ENCODE results near the gene TSPAN33.

TSPAN33 gene

DNA sequence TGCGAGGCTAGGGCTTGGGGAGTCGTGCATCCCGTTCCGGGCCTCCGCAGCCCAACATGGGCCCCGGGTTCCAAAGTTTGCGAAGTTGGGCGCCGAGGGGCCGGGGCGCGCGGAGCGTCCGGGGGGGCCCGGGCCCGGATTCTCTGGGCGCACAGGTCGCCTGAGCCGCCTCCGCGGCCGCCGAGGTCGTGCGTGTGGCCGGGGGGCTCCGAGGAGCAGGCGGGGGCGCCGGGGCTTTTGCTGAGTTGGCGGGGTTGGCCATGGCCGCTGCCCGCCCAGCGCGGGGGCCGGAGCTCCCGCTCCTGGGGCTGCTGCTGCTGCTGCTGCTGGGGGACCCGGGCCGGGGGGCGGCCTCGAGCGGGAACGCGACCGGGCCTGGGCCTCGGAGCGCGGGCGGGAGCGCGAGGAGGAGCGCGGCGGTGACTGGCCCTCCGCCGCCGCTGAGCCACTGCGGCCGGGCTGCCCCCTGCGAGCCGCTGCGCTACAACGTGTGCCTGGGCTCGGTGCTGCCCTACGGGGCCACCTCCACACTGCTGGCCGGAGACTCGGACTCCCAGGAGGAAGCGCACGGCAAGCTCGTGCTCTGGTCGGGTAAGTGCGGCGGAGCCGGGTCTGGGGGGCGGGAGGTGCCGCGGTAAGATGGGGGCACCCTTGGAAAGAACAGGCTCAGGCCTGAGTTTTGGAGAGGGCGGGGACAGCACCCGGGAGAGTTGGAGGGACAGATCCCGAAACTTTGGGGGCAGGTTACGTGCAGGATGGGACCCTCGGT is 44.6 kb downstream of the TSPAN33 start:
- H3K4me3 ChIP-seq (ENCODE audit: low read depth, low read length): peak overlapping the region; percentile 51
- no peak for TF ChIP-seq CTCF (IDR thresholded peaks at IDR 0.05; ENCODE audit: low read depth, low read length)

GRCh38 chr7:129189661-129190310 is 45.3 kb downstream of the TSPAN33 start:
- peak overlapping the region; percentile 51 for H3K4me3 ChIP-seq (ENCODE audit: low read depth, low read length)
- no peak for TF ChIP-seq CTCF (IDR thresholded peaks at IDR 0.05; ENCODE audit: low read depth, low read length)

DNA sequence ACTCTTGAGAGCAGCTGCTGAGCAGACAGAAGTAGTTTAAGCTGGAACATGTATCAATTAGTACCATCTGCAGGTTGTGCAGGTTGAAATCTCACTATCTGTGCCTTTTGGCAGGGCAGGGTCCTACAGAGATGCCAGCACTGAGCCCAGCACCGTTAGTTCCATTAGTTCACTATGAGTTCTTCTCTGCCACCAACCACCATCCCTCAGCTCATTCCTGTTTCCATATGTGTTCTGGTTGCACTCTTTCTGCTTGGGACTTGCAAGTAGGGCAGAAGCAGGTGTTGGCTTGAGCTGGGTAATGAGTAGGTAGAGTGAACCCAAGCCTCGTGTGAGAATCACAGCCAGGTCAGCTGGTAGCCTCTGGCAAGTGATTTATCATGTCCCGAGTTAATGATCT is 46.8 kb downstream of the TSPAN33 start:
- TF ChIP-seq CTCF (IDR thresholded peaks at IDR 0.05; ENCODE audit: low read depth, low read length): no peak
- H3K4me3 ChIP-seq (ENCODE audit: low read depth, low read length): no peak overlapping the region

GRCh38 chr7:129193892-129194291 is 49.4 kb downstream of the TSPAN33 start:
- no peak overlapping the region for H3K4me3 ChIP-seq (ENCODE audit: low read depth, low read length)
- no peak for TF ChIP-seq CTCF (IDR thresholded peaks at IDR 0.05; ENCODE audit: low read depth, low read length)

GRCh38 chr7:129197771-129198170 is 53.3 kb downstream of the TSPAN33 start:
- TF ChIP-seq CTCF (IDR thresholded peaks at IDR 0.05; ENCODE audit: low read depth, low read length): no peak
- no peak overlapping the region for H3K4me3 ChIP-seq (ENCODE audit: low read depth, low read length)

DNA sequence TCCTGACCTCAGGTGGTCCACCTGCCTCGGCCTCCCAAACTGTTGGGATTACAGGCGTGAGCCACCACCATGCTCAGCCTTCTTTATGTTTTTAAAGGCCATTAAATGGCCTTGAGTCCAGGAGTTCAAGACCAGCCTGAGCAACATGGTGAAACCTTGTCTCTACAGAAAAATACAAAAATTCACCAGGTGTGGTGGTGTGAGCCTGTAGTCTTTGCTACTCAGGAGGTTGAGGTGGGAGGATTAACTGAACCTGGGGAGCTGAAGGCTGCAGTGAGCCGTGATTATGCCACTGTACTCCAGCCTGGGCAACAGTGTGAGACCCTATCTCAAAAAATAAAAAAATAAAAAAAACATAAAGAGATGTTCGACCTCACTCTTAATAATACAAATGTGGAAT is 54.9 kb downstream of the TSPAN33 start:
- no peak overlapping the region for H3K4me3 ChIP-seq (ENCODE audit: low read depth, low read length)
- TF ChIP-seq CTCF (IDR thresholded peaks at IDR 0.05; ENCODE audit: low read depth, low read length): no peak

DNA sequence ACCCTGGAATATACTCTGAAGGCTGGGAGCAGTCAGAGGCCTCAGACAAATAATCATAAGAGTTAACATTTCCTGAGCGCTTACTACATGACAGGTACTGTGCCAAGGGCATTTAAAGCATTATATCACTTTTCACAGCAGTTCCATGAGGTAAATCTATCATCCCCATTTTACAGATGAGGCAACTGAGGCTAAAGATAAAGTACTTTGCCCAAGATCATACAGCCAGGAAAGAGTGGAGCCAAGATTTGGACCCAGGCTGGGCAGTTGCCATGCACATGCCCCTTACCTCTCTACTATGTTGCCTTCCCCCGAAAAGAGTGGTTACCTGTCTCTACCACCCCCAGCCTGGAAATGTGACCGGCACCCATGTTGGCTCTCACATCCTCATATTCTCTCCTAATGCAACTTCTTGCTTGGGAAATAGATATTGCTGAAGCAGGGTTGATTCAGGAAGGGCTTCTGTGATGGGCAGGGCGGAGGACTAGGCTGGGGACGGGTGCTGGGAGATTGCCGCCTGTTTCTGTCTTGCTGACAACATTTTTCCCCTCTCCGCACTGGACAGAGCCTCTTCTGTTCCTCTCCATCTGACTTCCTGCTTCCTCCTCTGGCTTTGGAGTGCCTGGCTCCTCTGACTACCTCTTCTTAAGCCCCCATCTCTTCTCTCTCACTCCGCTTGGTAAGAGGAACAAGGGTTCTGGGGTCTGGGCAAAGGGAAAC is 57.7 kb downstream of the TSPAN33 start:
- H3K4me3 ChIP-seq (ENCODE audit: low read depth, low read length): no peak overlapping the region
- TF ChIP-seq CTCF (IDR thresholded peaks at IDR 0.05; ENCODE audit: low read depth, low read length): no peak

Data from WI38 (cell line).